Activated CD4-positive, alpha-beta T cell treated with anti-CD3 and anti-CD28 coated beads, Interleukin-2, amount 10 ng/mL, durations not matched to agents 7 days and 5 days (primary cell): ENCODE measurements around the gene GALNT4. TPM values are rescaled to one million over a fixed set of nuclear protein-coding genes. Genes with fewer than 3 reads are reported as not detected.

Experiments
- CTCF ChIA-PET: fragments of 350-600 bp; sonication (Branson Sonifier 250); formaldehyde crosslinking; loops from one replicate; lab custom pipeline; 2021; ENCODE audit warnings: antibody characterized with exemption; lab: Charles Lee
- POLR2A ChIA-PET: fragments of 350-600 bp; sonication (Branson Sonifier 250); formaldehyde crosslinking; loops from one replicate; lab custom pipeline; 2021; ENCODE audit warnings: antibody characterized with exemption; lab: Charles Lee
- DNase-seq: peaks from one replicate; pipeline ENCODE4 v3.0.0-alpha.2; 2020
- H3K27ac Mint-ChIP-seq: one replicate; pipeline ENCODE4 v1.8.0; 2021; ENCODE audit warnings: mild to moderate bottlenecking, moderate library complexity, mixed read lengths
- H3K27me3 Mint-ChIP-seq: one replicate; pipeline ENCODE4 v1.8.0; 2021; ENCODE audit warnings: mixed read lengths
- H3K36me3 Mint-ChIP-seq: one replicate; pipeline ENCODE4 v1.8.0; 2021; ENCODE audit warnings: low read depth, mixed read lengths
- H3K4me1 Mint-ChIP-seq: one replicate; pipeline ENCODE4 v1.8.0; 2021; ENCODE audit warnings: mixed read lengths
- H3K4me3 Mint-ChIP-seq: one replicate; pipeline ENCODE4 v1.8.0; 2021; ENCODE audit warnings: mild to moderate bottlenecking, moderate library complexity, mixed read lengths
- H3K9me3 Mint-ChIP-seq: one replicate; pipeline ENCODE4 v1.8.0; 2021; ENCODE audit warnings: mixed read lengths
- total RNA-seq, 2 experiments: library from RNA; stranded (reverse); gene quantifications; one replicate each; pipeline ENCODE4 v1.2.3, GENCODE V29; 2021

The GALNT4 gene
- total RNA-seq, 2 experiments from 2014 or later, result 12.2 to 13.3 TPM

DNA sequence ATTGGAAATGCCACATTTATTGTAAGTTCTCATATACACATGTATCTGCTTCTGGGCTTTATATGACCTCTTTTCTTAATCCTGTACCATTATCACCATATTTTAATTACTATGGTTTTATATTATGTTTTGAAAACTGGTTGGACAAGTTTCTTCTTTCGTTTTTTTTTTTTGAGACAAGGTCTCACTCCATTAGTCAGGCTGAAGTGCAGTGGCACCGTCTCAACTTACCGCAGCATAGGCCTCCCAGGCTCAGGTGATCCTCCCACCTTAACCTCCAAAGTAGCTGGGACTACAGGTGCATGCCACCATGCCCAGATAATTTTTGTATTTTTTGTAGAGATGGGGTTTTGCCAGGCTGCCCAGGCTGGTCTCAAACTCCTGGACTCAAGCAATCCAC lies 44.6 kb downstream of the GALNT4 start:
- Mint-ChIP-seq H3K9me3 (no peaks in the 10 kb centered on the region), H3K27ac (no peak overlapping the region), H3K27me3 (no peaks in the 10 kb centered on the region), H3K36me3 (peaks cover 19% of the 10 kb centered on the region), H3K4me3 (no peak overlapping the region), H3K4me1 (peaks cover 26% of the 10 kb centered on the region)
- POLR2A ChIA-PET, result no interaction called here
- no peak for DNase-seq
- CTCF ChIA-PET, result interaction anchor here (0.7 kb wide), 1 partner anchor 117 kb away, joined by 3 read pairs; no protein-coding TSS in a partner anchor

DNA sequence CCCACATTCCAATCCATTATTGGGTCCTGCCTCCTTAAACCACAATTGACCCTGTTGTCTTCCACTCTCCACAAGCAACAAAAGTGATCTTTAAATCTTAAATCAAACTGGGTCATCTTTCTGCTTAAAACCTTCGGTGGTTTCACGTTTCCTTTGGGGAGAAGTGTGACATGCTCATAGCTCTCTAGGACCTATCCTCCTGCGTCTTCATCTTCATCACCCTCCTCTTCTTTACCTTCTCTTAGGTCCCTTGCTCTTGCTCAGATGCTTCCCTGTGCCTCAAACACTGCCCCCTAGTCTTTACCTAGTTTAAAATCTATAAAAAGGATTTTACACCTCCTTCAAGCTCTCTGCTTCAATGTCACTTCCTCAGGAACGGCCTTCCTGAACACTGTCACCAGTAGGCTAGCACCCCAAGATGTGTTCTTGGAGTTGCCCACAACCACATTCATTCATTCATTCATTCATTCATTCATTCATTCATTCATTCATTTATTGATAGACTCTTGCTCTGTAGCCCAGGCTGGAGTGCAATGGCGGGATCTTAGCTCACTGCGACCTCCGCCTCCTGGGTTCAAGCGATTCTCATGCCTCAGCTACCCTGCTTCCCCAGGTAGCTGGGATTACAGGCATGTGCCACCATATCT lies 46.8 kb downstream of the GALNT4 start:
- Mint-ChIP-seq H3K27ac (peak overlapping the region; percentile 68), H3K9me3 (no peaks in the 10 kb centered on the region), H3K4me1 (peaks cover 37% of the 10 kb centered on the region), H3K36me3 (peaks cover 21% of the 10 kb centered on the region), H3K4me3 (no peak overlapping the region), H3K27me3 (no peaks in the 10 kb centered on the region)
- DNase-seq, result no peak
- POLR2A ChIA-PET, result no interaction called here
- CTCF ChIA-PET, result interaction anchor here (0.8 to 1.3 kb wide), 6 partner anchors 9 to 415 kb away, joined by 3 to 6 read pairs (median 3); partner anchors contain the start of gene GALNT4

DNA sequence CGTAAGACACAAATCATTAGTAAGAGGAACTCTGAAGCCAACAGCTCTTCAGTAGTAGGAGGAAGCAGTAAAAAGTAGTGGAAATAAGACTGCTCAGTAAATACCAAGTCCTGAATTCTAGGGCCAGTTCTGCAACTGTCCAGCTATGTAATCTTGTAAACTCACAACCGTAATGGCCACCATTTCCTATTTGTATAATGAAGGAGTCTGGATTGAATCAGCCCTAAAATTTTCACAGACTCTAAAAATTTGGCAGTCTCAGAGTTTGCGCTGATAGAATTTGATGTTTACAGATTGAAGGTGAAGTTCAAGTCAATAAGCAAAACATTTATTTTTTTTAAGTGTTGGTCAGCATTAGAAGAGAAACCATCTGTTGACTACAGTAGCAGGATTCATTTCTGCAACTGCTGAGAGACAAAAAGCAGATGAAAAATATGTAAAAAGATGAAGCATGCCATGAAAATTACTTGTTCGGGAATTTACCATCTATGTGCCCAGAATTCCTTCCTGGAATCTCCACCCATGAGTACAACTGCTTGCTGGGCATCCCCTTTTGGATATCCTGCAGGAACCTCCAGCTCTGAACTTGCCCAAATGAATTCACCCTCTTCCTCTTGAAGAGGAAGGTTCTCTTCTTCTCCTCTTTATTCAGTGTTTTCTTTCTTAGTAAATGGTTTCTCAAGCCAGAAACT lies 47.5 kb downstream of the GALNT4 start:
- POLR2A ChIA-PET, result no interaction called here
- CTCF ChIA-PET, result interaction anchor here (0.5 to 1.3 kb wide), 5 partner anchors 10 to 878 kb away, joined by 3 to 6 read pairs (median 3); partner anchors contain the start of gene GALNT4
- Mint-ChIP-seq H3K27me3 (no peaks in the 10 kb centered on the region), H3K4me1 (peaks cover 44% of the 10 kb centered on the region), H3K27ac (peak overlapping the region; percentile 68), H3K4me3 (no peak overlapping the region), H3K9me3 (no peaks in the 10 kb centered on the region), H3K36me3 (peaks cover 17% of the 10 kb centered on the region)
- DNase-seq, result no peak

DNA sequence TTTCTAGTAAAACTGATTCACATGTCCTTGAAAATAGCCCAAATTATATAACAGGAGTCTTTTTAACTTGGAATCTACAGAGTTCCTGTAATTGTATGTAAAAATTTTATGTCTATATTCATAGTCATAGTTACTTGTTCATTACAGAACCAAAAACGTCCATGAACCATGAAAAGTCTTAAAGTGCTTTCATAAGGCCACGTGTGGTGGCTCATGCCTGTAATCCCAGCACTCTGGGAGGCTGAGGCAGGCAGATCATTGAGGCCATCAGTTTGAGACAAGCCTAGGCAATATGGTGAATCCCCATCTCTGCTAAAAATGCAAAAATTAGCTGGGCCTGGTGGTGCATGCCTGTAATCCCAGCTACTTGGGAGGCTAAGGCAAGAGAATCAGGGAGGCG lies 48.4 kb downstream of the GALNT4 start:
- Mint-ChIP-seq H3K9me3 (no peaks in the 10 kb centered on the region), H3K4me3 (no peak overlapping the region), H3K27ac (no peak overlapping the region), H3K27me3 (no peaks in the 10 kb centered on the region), H3K4me1 (peaks cover 48% of the 10 kb centered on the region), H3K36me3 (peaks cover 16% of the 10 kb centered on the region)
- DNase-seq, result no peak
- CTCF ChIA-PET, result no interaction called here
- POLR2A ChIA-PET, result no interaction called here

DNA sequence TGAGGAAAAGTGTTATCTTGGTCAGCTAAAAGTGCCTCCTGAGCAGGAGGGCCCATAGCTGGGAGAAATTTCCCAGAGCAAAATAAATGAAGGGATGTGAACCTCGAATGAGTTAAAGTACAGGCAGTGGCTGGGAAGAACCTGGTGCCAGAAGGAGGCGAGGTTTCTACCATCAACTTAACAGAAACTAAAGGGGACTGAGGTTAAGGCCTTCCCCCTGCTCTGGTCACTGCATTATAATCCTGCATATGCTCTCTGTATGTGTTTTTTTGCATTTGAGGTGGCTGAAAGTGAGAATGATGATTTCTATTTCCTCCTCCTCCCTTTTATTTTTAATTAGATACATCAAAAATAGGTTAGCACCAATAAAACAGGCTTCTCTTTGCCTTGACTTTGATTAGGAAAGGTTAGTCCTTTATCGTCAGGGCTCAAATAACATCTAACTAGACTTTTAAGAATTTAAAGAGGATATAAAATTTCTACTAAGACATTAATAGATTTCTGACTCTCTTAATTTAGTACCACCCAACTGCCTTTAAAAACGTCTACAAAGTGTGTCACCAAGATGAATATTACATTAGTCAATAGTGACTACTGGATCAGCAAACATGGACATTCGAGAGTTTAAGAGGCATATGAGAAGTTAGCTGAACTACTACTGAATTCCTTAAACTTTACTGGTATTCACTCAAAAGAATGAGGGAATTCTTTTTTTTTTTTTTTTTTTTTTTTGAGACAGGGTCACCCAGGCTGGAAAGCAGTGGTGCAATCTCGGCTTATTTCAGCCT lies 49.2 kb downstream of the GALNT4 start:
- Mint-ChIP-seq H3K4me3 (no peak overlapping the region), H3K4me1 (peaks cover 56% of the 10 kb centered on the region), H3K36me3 (peaks cover 16% of the 10 kb centered on the region), H3K27ac (no peak overlapping the region), H3K9me3 (no peaks in the 10 kb centered on the region), H3K27me3 (no peaks in the 10 kb centered on the region)
- ChIA-PET CTCF (interaction anchor here (1.1 kb wide), 1 partner anchor 47 kb away, joined by 3 read pairs; no protein-coding TSS in a partner anchor), POLR2A (no interaction called here)
- no peak for DNase-seq

DNA sequence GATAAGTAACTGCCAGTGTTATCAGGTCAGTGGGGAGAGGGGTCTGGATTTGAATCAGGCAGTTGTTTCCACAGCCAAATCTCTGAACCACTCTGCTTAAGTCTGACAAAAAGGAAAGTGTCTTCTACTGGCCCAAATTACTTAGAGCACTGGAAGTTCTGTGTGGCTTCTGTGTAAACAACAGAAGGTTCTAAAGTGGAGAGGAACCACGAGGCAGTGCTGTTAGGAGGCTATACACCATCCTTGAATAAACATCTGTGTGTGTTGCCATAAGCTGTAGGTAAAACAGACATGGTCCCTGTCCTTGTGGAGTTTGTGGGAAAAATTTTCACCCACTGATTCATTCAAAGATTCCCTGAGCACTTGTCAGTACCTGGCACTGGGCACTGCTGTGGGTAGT lies 50.0 kb downstream of the GALNT4 start:
- POLR2A ChIA-PET, result no interaction called here
- Mint-ChIP-seq H3K4me1 (peaks cover 61% of the 10 kb centered on the region), H3K9me3 (no peaks in the 10 kb centered on the region), H3K4me3 (no peak overlapping the region), H3K27ac (peak overlapping the region; percentile 11), H3K27me3 (no peaks in the 10 kb centered on the region), H3K36me3 (peaks cover 16% of the 10 kb centered on the region)
- CTCF ChIA-PET, result interaction anchor here (0.6 to 1.1 kb wide), 2 partner anchors 47 to 115 kb away, joined by 3 to 4 read pairs; no protein-coding TSS in a partner anchor
- DNase-seq, result no peak

Other genes with a start within 250 kb of the GALNT4 start
- 10 to 100 TPM; 48.2 to 48.5 TPM for gene DUSP6, start 172.3 kb downstream of the GALNT4 start, total RNA-seq
- gene POC1B, start 1.3 kb upstream of the GALNT4 start, total RNA-seq, result 10 to 100 TPM; 33.2 to 41.0 TPM
- 10 to 100 TPM; 24.2 to 26.6 TPM for gene ATP2B1, start 184.0 kb upstream of the GALNT4 start, total RNA-seq